Measurements from ENCODE around the gene TSPAN4.

GRCh38 chr11:818396-819128, 24.1 kb upstream of the TSPAN4 start, which contains the start of gene PNPLA2:
- TF ChIP-seq, protein P1, sequence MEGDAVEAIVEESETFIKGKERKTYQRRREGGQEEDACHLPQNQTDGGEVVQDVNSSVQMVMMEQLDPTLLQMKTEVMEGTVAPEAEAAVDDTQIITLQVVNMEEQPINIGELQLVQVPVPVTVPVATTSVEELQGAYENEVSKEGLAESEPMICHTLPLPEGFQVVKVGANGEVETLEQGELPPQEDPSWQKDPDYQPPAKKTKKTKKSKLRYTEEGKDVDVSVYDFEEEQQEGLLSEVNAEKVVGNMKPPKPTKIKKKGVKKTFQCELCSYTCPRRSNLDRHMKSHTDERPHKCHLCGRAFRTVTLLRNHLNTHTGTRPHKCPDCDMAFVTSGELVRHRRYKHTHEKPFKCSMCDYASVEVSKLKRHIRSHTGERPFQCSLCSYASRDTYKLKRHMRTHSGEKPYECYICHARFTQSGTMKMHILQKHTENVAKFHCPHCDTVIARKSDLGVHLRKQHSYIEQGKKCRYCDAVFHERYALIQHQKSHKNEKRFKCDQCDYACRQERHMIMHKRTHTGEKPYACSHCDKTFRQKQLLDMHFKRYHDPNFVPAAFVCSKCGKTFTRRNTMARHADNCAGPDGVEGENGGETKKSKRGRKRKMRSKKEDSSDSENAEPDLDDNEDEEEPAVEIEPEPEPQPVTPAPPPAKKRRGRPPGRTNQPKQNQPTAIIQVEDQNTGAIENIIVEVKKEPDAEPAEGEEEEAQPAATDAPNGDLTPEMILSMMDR (IDR thresholded peaks at IDR 0.05), result no peak
- TF ChIP-seq POLR2A (IDR thresholded peaks at IDR 0.05), result no peak
- no peak for TF ChIP-seq EP300 (IDR thresholded peaks at IDR 0.05)
- peak in 2 of 3 donors; percentile 78 to 85 for TF ChIP-seq POLR2AphosphoS5 (IDR thresholded peaks at IDR 0.05)

Measured in stomach (tissue), 4 donors.